Tibial artery (tissue), 4 donors: ENCODE data around the gene VPS45.
"Not testable (repeated sequence)": the region's sequence is repeated elsewhere in the genome, so short reads cannot be mapped to it uniquely, and the experiment has no call there.

Source experiments
- DNase-seq, 2 donors: peaks; one replicate each; pipeline ENCODE4 v3.0.0-alpha.2; 2019
- H3K27ac ChIP-seq, 2 donors: fragments of 200-600 bp; sonication (generic) in 1 of 2; 1 replicate in 1 of 2; 2 replicates in 1 of 2; pipeline ENCODE4 v1.5.1; 2018 to 2019; ENCODE audit warnings: mild to moderate bottlenecking in 1 of 2
- H3K27me3 ChIP-seq, 2 donors: fragments of 200-600 bp; sonication (generic) in 1 of 2; one replicate each; pipeline versions ENCODE4 v1.5.1 to v1.6.0; 2016 to 2019
- H3K36me3 ChIP-seq, 3 donors: fragments of 200-600 bp; sonication (generic) in 2 of 3; one replicate each; pipeline ENCODE4 v1.5.1; 2016 to 2019; ENCODE audit warnings: mild to moderate bottlenecking in 2 of 3
- H3K4me1 ChIP-seq, 4 donors: fragments of 200-600 bp; sonication (generic) in 2 of 4; 1 replicate in 3 of 4; 2 replicates in 1 of 4; pipeline ENCODE4 v1.5.1; 2016 to 2019
- H3K4me3 ChIP-seq, 2 donors: fragments of 200-600 bp; sonication (generic) in 1 of 2; 1 replicate in 1 of 2; 2 replicates in 1 of 2; pipeline ENCODE4 v1.5.1; 2018 to 2019; ENCODE audit warnings: mild to moderate bottlenecking in 2 of 2
- H3K9me3 ChIP-seq, 3 donors: fragments of 200-600 bp; sonication (generic) in 1 of 3; one replicate each; pipeline ENCODE4 v1.5.1; 2016 to 2019
- CTCF ChIP-seq, 2 experiments: fragments of 200-600 bp in 1 of 2; fragments of 450-650 bp in 1 of 2; IDR thresholded peaks; one replicate each; pipeline ENCODE4 v1.5.1; 2017 to 2019; ENCODE audit warnings: antibody characterized with exemption in 2 of 2, mild to moderate bottlenecking in 1 of 2, moderate library complexity in 1 of 2
- intact Hi-C: fragments of 100-400 bp; cut with DNase I; formaldehyde crosslinking; loops from one replicate; pipeline ENCODE4 v1.15.0; 2023; ENCODE audit warnings: low total_unique reads

Gene VPS45

GRCh38 chr1:150024156-150024555 lies 43.4 kb upstream of the VPS45 start:
- H3K4me1 ChIP-seq = peaks cover 0 to 21% (median 10%) of the 10 kb centered on the region in 4 donors
- DNase-seq = no peak
- H3K27ac ChIP-seq = no peak overlapping the region
- H3K36me3 ChIP-seq = no peaks in the 10 kb centered on the region
- H3K4me3 ChIP-seq = no peak overlapping the region
- H3K27me3 ChIP-seq = no peaks in the 10 kb centered on the region
- H3K9me3 ChIP-seq = no peaks in the 10 kb centered on the region
- TF ChIP-seq CTCF (IDR thresholded peaks at IDR 0.05) = no peak
- intact Hi-C loops = no loop called here

- H3K4me3 ChIP-seq = no peak overlapping the region
- no peaks in the 10 kb centered on the region for H3K9me3 ChIP-seq
- no peaks in the 10 kb centered on the region for H3K27me3 ChIP-seq
- intact Hi-C loops = no loop called here
- no peak for TF ChIP-seq CTCF (IDR thresholded peaks at IDR 0.05)
- no peaks in the 10 kb centered on the region for H3K4me1 ChIP-seq
- H3K36me3 ChIP-seq = no peaks in the 10 kb centered on the region
- DNase-seq = no peak
- H3K27ac ChIP-seq = no peak overlapping the region
These were observed 39.3 kb upstream of the VPS45 start for GRCh38 chr1:150028322-150028721.

GRCh38 chr1:150034336-150034735 lies 33.2 kb upstream of the VPS45 start:
- no peaks in the 10 kb centered on the region for H3K36me3 ChIP-seq
- no peak overlapping the region for H3K27ac ChIP-seq
- H3K4me1 ChIP-seq = no peaks in the 10 kb centered on the region
- no peaks in the 10 kb centered on the region for H3K9me3 ChIP-seq
- DNase-seq = no peak
- no peaks in the 10 kb centered on the region for H3K27me3 ChIP-seq
- intact Hi-C loops = no loop called here
- no peak for TF ChIP-seq CTCF (IDR thresholded peaks at IDR 0.05)
- H3K4me3 ChIP-seq = no peak overlapping the region

GRCh38 chr1:150049926-150050325 lies 17.6 kb upstream of the VPS45 start:
- no peaks in the 10 kb centered on the region for H3K9me3 ChIP-seq
- no peak for TF ChIP-seq CTCF (IDR thresholded peaks at IDR 0.05)
- no peaks in the 10 kb centered on the region for H3K36me3 ChIP-seq
- intact Hi-C loops = loop anchor here (5.0 kb wide), 1 partner anchor 88 kb away; no protein-coding TSS in a partner anchor
- no peak overlapping the region for H3K27ac ChIP-seq
- H3K27me3 ChIP-seq = no peaks in the 10 kb centered on the region
- peaks cover 0 to 5% (median 0%) of the 10 kb centered on the region in 4 donors for H3K4me1 ChIP-seq
- H3K4me3 ChIP-seq = no peak overlapping the region
- no peak for DNase-seq

- Histone ChIP-seq H3K27me3 (no peaks in the 10 kb centered on the region), H3K9me3 (no peaks in the 10 kb centered on the region), H3K4me1 (peaks cover 0 to 5% (median 0%) of the 10 kb centered on the region in 4 donors), H3K4me3 (no peak overlapping the region), H3K27ac (no peak overlapping the region), H3K36me3 (no peaks in the 10 kb centered on the region)
- no peak for TF ChIP-seq CTCF (IDR thresholded peaks at IDR 0.05)
- intact Hi-C loops = loop anchor here (5.0 kb wide), 1 partner anchor 89 kb away; no protein-coding TSS in a partner anchor
- DNase-seq = no peak
These were observed 16.5 kb upstream of the VPS45 start for GRCh38 chr1:150051089-150051373.

- H3K4me1 ChIP-seq, H3K9me3 ChIP-seq, H3K36me3 ChIP-seq, DNase-seq, H3K27ac ChIP-seq, H3K4me3 ChIP-seq, H3K27me3 ChIP-seq: not testable (repeated sequence)
- intact Hi-C loops = loop anchor here (5.0 kb wide), 1 partner anchor 90 kb away; no protein-coding TSS in a partner anchor
These were observed 15.6 kb upstream of the VPS45 start for GRCh38 chr1:150051905-150052412.
